ENCODE measurements around the gene TMEM92. TPM values are rescaled to one million over a fixed set of nuclear protein-coding genes. Genes with fewer than 3 reads are reported as not detected.
"Not testable (repeated sequence)": the region's sequence is repeated elsewhere in the genome, so short reads cannot be mapped to it uniquely, and the experiment has no call there.

Gene TMEM92
- total RNA-seq, 2 experiments from 2014 or later, result 0.08 TPM; not detected in 1

GRCh38 chr17:50283714-50284113, 9.4 kb downstream of the TMEM92 start:
- peaks cover 19% of the 10 kb centered on the region for H3K36me3 Mint-ChIP-seq (ENCODE audit: low read depth)
- POLR2A ChIA-PET, result interaction anchor here (1.3 to 2.1 kb wide), 3 partner anchors 9 to 89 kb away, joined by 3 to 6 read pairs (median 4); partner anchors contain the start of genes EME1 and MRPL27
- peaks cover 24% of the 10 kb centered on the region for H3K27me3 Mint-ChIP-seq
- CTCF ChIA-PET, result interaction anchor here (1.5 to 3.5 kb wide), 4 partner anchors 10 to 83 kb away, joined by 5 to 25 read pairs (median 8); partner anchors contain the start of genes COL1A1 and TMEM92
- no peak overlapping the region for H3K4me3 Mint-ChIP-seq
- no peak for DNase-seq
- peaks cover 41% of the 10 kb centered on the region for H3K4me1 Mint-ChIP-seq
- peaks cover 8% of the 10 kb centered on the region for H3K9me3 Mint-ChIP-seq
- H3K27ac Mint-ChIP-seq, result no peak overlapping the region

DNA sequence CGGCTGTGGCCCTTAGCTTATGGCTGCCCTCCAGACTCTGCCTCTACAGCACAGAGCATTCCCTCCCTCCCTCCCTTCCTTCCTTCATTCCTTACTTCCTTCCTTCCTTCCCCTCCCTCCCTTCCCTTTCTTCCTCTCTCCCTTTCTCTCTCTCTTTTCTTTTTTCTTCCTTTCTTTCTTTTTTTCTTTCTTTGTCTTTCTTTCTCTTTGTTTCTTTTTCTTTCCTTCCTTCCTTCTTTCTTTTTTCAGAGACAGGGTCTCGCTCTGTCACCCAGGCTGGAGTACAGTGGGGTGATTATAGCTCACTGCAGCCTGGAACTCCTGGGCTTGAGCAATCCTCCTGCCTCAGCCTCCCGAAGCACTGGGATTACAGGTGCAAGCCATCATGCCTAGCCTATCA, 11.7 kb downstream of the TMEM92 start:
- H3K4me1 Mint-ChIP-seq, result peaks cover 58% of the 10 kb centered on the region
- no peak overlapping the region for H3K27ac Mint-ChIP-seq
- H3K9me3 Mint-ChIP-seq, result peaks cover 8% of the 10 kb centered on the region
- H3K4me3 Mint-ChIP-seq, result no peak overlapping the region
- ChIA-PET CTCF (interaction anchor here (0.7 to 1.8 kb wide), 3 partner anchors 13 to 86 kb away, joined by 3 to 6 read pairs (median 3); no protein-coding TSS in a partner anchor), POLR2A (no interaction called here)
- no peak for DNase-seq
- H3K36me3 Mint-ChIP-seq (ENCODE audit: low read depth), result peaks cover 17% of the 10 kb centered on the region
- H3K27me3 Mint-ChIP-seq, result peaks cover 20% of the 10 kb centered on the region

- peaks cover 11% of the 10 kb centered on the region for H3K27me3 Mint-ChIP-seq
- CTCF ChIA-PET, result interaction anchor here (0.9 to 2.2 kb wide), 5 partner anchors 10 to 118 kb away, joined by 3 to 6 read pairs (median 4); partner anchors contain the start of gene COL1A1
- DNase-seq; H3K9me3 Mint-ChIP-seq; H3K4me3 Mint-ChIP-seq; POLR2A ChIA-PET; H3K36me3 Mint-ChIP-seq (ENCODE audit: low read depth); H3K27ac Mint-ChIP-seq: not testable (repeated sequence)
- H3K4me1 Mint-ChIP-seq, result peaks cover 55% of the 10 kb centered on the region
Measured at GRCh38 chr17:50287302-50287701, 13.0 kb downstream of the TMEM92 start.

- peaks cover 8% of the 10 kb centered on the region for H3K27me3 Mint-ChIP-seq
- no peak overlapping the region for H3K4me3 Mint-ChIP-seq
- CTCF ChIA-PET, result interaction anchor here (0.8 to 2.2 kb wide), 5 partner anchors 9 to 119 kb away, joined by 3 to 6 read pairs (median 4); partner anchors contain the start of gene COL1A1
- POLR2A ChIA-PET, result no interaction called here
- no peak overlapping the region for H3K27ac Mint-ChIP-seq
- no peaks in the 10 kb centered on the region for H3K9me3 Mint-ChIP-seq
- DNase-seq, result no peak
- H3K36me3 Mint-ChIP-seq (ENCODE audit: low read depth), result peaks cover 4% of the 10 kb centered on the region
- peaks cover 51% of the 10 kb centered on the region for H3K4me1 Mint-ChIP-seq
Measured at GRCh38 chr17:50288306-50288705, 14.0 kb downstream of the TMEM92 start.

- DNase-seq, result no peak
- no peak overlapping the region for H3K27ac Mint-ChIP-seq
- peak overlapping the region; percentile 25 for H3K4me3 Mint-ChIP-seq
- POLR2A ChIA-PET, result interaction anchor here (0.9 to 1.6 kb wide), 3 partner anchors 12 to 89 kb away, joined by 3 to 4 read pairs (median 3); no protein-coding TSS in a partner anchor
- peaks cover 42% of the 10 kb centered on the region for H3K4me1 Mint-ChIP-seq
- peaks cover 3% of the 10 kb centered on the region for H3K27me3 Mint-ChIP-seq
- CTCF ChIA-PET, result interaction anchor here (0.7 to 1.8 kb wide), 6 partner anchors 8 to 202 kb away, joined by 3 to 6 read pairs (median 4); partner anchors contain the start of gene TMEM92
- H3K9me3 Mint-ChIP-seq, result no peaks in the 10 kb centered on the region
- peaks cover 2% of the 10 kb centered on the region for H3K36me3 Mint-ChIP-seq (ENCODE audit: low read depth)
Measured at GRCh38 chr17:50289278-50289677, 15.0 kb downstream of the TMEM92 start.

DNA sequence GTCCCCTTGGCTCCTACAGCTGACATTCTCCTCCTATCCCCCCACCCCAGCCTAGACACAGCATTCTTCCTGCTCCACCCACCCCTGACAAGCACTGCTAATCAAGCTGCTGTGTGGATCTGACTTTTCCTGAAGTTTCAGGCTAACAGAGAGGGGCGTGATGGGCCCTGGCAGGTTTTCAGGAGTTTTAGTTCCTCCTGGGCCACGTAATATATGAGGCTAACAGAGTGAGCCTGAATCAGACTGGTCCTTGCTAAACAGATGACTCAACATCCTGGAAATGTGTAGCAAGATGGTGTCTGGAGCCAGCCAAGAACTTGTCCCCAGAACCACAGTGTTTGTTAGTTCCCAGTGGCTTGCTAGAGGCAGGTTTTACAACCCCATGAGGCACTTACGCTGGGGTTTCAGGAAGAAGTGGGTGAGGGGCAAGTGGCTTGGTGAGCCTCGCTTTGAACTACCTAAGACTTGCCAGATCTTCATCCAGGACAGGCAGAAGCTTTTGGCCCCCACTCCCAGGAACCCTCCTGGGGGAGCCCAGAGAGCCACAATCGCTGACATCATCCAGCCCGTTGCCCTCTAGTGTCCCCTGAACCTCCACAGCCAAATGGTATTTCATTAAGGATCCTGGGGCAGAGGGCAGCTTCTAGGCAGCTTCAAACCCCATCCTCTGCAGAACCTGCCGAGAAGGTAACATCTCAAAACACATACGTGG, 15.9 kb downstream of the TMEM92 start:
- Mint-ChIP-seq H3K36me3 (ENCODE audit: low read depth) (no peaks in the 10 kb centered on the region), H3K27me3 (peaks cover 2% of the 10 kb centered on the region), H3K27ac (peak overlapping the region; percentile 70), H3K4me1 (peaks cover 38% of the 10 kb centered on the region), H3K9me3 (no peaks in the 10 kb centered on the region), H3K4me3 (peak overlapping the region; percentile 40)
- CTCF ChIA-PET, result interaction anchor here (0.7 to 1.8 kb wide), 7 partner anchors 9 to 203 kb away, joined by 3 to 6 read pairs (median 4); partner anchors contain the start of gene TMEM92
- POLR2A ChIA-PET, result interaction anchor here (0.9 to 1.6 kb wide), 4 partner anchors 13 to 90 kb away, joined by 3 to 5 read pairs (median 4); partner anchors contain the start of gene COL1A1
- peak; percentile 42 for DNase-seq

DNA sequence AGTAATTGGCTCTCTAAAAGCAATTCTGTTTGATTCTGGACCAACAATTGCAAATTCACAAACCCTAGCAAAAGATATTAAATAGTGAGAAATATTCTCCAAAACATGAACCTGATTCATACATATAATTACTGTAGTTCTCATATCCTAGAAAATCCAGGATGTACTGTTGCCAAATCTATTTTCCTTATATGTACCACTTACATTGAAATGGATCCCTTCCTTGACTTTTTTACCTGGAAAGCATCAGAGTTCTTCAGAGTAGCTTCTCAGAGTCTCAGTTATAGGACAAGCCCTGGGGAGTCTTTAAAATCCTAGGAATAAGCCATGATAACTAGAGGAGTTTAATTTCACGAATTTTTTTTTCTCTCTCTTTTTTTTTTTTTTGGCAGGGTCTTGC, 16.7 kb downstream of the TMEM92 start:
- POLR2A ChIA-PET, result interaction anchor here (1.5 to 1.6 kb wide), 3 partner anchors 14 to 89 kb away, joined by 3 to 5 read pairs (median 4); partner anchors contain the start of gene COL1A1
- no peak overlapping the region for H3K4me3 Mint-ChIP-seq
- no peak for DNase-seq
- CTCF ChIA-PET, result interaction anchor here (0.9 to 9.2 kb wide), 5 partner anchors 15 to 197 kb away, joined by 4 to 130 read pairs (median 10); partner anchors contain the start of genes COL1A1 and TMEM92
- H3K36me3 Mint-ChIP-seq (ENCODE audit: low read depth), result no peaks in the 10 kb centered on the region
- peaks cover 4% of the 10 kb centered on the region for H3K27me3 Mint-ChIP-seq
- no peaks in the 10 kb centered on the region for H3K9me3 Mint-ChIP-seq
- peaks cover 38% of the 10 kb centered on the region for H3K4me1 Mint-ChIP-seq
- H3K27ac Mint-ChIP-seq, result no peak overlapping the region

- Mint-ChIP-seq H3K4me3 (no peak overlapping the region), H3K27me3 (peaks cover 2% of the 10 kb centered on the region), H3K4me1 (peaks cover 33% of the 10 kb centered on the region), H3K36me3 (ENCODE audit: low read depth) (no peaks in the 10 kb centered on the region), H3K27ac (no peak overlapping the region), H3K9me3 (no peaks in the 10 kb centered on the region)
- POLR2A ChIA-PET, result interaction anchor here (1.1 to 1.5 kb wide), 2 partner anchors 9 to 92 kb away, joined by 3 to 6 read pairs; partner anchors contain the start of gene COL1A1
- CTCF ChIA-PET, result interaction anchor here (1.0 to 9.2 kb wide), 8 partner anchors 17 to 198 kb away, joined by 3 to 130 read pairs (median 10); partner anchors contain the start of genes COL1A1, PDK2 and TMEM92
- no peak for DNase-seq
Measured at GRCh38 chr17:50292465-50292864, 18.2 kb downstream of the TMEM92 start.

GRCh38 chr17:50295021-50295420, 20.8 kb downstream of the TMEM92 start:
- no peak for DNase-seq
- CTCF ChIA-PET, result interaction anchor here (4.3 to 9.2 kb wide), 3 partner anchors 21 to 201 kb away, joined by 16 to 130 read pairs (median 38); partner anchors contain the start of genes COL1A1, PDK2 and TMEM92
- H3K27me3 Mint-ChIP-seq, result peaks cover 2% of the 10 kb centered on the region
- H3K4me1 Mint-ChIP-seq, result peaks cover 18% of the 10 kb centered on the region
- no peaks in the 10 kb centered on the region for H3K36me3 Mint-ChIP-seq (ENCODE audit: low read depth)
- POLR2A ChIA-PET, result interaction anchor here (1.1 kb wide), 1 partner anchor 21 kb away, joined by 3 read pairs; the partner anchor contains the start of gene TMEM92
- H3K4me3 Mint-ChIP-seq, result no peak overlapping the region
- H3K9me3 Mint-ChIP-seq, result no peaks in the 10 kb centered on the region
- H3K27ac Mint-ChIP-seq, result no peak overlapping the region

DNA sequence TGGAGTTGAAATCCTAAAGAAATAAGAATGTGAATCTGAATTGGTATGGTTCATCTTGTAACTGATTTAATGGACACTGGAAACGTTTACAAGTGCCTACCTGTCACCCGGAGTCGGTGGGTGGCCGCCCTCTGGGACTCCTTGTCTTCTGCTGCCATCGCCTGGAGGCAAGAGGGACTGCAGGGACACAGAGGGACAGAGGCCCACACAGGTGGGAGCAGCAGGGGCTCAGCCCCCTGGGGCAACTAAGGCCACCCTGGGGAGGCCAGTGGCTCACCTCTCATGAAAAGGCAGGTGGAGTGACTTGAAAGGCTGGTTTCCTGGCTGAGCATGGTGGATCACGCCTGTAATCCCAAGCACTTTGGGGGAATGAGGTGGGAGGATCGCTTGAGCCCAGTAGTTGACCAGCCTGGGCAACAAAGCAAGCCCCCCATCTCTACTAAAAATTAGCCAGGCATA, 23.2 kb downstream of the TMEM92 start:
- ChIA-PET POLR2A (interaction anchor here (0.5 kb wide), 1 partner anchor 211 kb away, joined by 4 read pairs; no protein-coding TSS in a partner anchor), CTCF (interaction anchor here (0.7 to 9.2 kb wide), 19 partner anchors 9 to 205 kb away, joined by 3 to 130 read pairs (median 5); partner anchors contain the start of genes COL1A1 and TMEM92)
- Mint-ChIP-seq H3K36me3 (ENCODE audit: low read depth) (no peaks in the 10 kb centered on the region), H3K9me3 (no peaks in the 10 kb centered on the region), H3K4me3 (no peak overlapping the region), H3K27me3 (peaks cover 2% of the 10 kb centered on the region), H3K27ac (no peak overlapping the region), H3K4me1 (peaks cover 13% of the 10 kb centered on the region)
- DNase-seq, result peak; percentile 82

DNA sequence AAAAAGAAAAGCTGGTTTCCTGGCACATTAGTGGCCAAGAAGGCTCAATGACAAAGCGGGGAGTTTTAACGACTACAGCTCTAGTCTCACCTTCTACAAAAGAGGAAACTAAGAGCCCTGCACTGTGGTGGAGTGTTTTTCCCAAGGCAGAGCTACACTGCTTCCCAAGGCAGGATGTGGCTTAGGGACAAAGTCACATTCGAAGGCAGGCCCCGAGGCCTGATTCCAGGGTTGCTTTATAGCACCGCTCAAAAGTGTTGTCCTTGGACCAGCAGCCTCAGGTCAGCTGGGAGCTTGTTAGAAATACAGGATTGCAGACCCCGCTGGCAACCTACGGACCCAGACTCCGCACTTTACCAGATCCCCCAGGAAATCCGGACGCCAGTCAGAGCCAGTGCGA, 23.8 kb downstream of the TMEM92 start:
- Mint-ChIP-seq H3K4me1 (peaks cover 9% of the 10 kb centered on the region), H3K27me3 (peaks cover 2% of the 10 kb centered on the region), H3K4me3 (no peak overlapping the region), H3K27ac (no peak overlapping the region), H3K36me3 (ENCODE audit: low read depth) (no peaks in the 10 kb centered on the region), H3K9me3 (no peaks in the 10 kb centered on the region)
- ChIA-PET POLR2A (no interaction called here), CTCF (interaction anchor here (0.6 to 9.2 kb wide), 18 partner anchors 8 to 883 kb away, joined by 3 to 130 read pairs (median 4); partner anchors contain the start of genes COL1A1 and TMEM92)
- DNase-seq, result no peak

- no peaks in the 10 kb centered on the region for H3K9me3 Mint-ChIP-seq
- peaks cover 2% of the 10 kb centered on the region for H3K27me3 Mint-ChIP-seq
- CTCF ChIA-PET, result interaction anchor here (0.9 to 9.2 kb wide), 3 partner anchors 12 to 130 kb away, joined by 4 to 130 read pairs (median 4); partner anchors contain the start of gene COL1A1
- POLR2A ChIA-PET, result no interaction called here
- no peaks in the 10 kb centered on the region for H3K36me3 Mint-ChIP-seq (ENCODE audit: low read depth)
- H3K4me1 Mint-ChIP-seq, result peaks cover 9% of the 10 kb centered on the region
- no peak overlapping the region for H3K4me3 Mint-ChIP-seq
- DNase-seq, result no peak
- no peak overlapping the region for H3K27ac Mint-ChIP-seq
Measured at GRCh38 chr17:50299776-50300175, 25.5 kb downstream of the TMEM92 start.
